DOHH2 (cell line): Measurements from ENCODE around the gene LRRC46.

Source experiments
- EZH2phosphoT487 ChIP-seq: fragments of 200-600 bp; sonication (generic); IDR thresholded peaks from 2 replicates; pipeline ENCODE4 v1.6.1; 2017; ENCODE audit warnings: borderline replicate concordance, mild to moderate bottlenecking, antibody characterized with exemption, low read length, moderate library complexity, mixed read lengths
- TF ChIP-seq, protein P1 (sequence below): fragments of 200-600 bp; sonication (generic); IDR thresholded peaks from one replicate; pipeline ENCODE4 v1.5.1; 2014; ENCODE audit warnings: antibody characterized with exemption, mild to moderate bottlenecking, low read depth, low read length; ENCODE audit not compliant: poor library complexity, severe bottlenecking

DNA sequence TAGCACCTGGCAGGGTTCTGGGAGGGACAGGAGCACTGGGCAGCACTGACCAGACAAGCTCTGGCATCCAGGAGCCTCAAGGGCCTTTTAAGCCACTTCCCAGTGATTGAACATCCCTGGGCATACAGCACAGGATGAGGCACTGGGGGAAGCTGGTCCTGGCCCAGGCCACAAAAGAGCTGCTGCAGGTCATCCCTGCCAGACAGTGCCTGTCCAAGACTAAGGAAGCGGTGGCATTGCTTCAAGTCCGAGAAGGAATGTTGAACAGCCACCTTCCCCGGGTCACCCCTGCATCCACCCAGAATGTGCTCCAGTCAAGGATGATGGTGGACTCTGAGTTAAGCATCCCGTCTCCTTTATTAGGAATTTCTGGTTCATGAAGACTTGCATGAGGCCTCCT, 8.7 kb upstream of the LRRC46 start:
- TF ChIP-seq, protein P1, sequence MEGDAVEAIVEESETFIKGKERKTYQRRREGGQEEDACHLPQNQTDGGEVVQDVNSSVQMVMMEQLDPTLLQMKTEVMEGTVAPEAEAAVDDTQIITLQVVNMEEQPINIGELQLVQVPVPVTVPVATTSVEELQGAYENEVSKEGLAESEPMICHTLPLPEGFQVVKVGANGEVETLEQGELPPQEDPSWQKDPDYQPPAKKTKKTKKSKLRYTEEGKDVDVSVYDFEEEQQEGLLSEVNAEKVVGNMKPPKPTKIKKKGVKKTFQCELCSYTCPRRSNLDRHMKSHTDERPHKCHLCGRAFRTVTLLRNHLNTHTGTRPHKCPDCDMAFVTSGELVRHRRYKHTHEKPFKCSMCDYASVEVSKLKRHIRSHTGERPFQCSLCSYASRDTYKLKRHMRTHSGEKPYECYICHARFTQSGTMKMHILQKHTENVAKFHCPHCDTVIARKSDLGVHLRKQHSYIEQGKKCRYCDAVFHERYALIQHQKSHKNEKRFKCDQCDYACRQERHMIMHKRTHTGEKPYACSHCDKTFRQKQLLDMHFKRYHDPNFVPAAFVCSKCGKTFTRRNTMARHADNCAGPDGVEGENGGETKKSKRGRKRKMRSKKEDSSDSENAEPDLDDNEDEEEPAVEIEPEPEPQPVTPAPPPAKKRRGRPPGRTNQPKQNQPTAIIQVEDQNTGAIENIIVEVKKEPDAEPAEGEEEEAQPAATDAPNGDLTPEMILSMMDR, result no peak
- TF ChIP-seq EZH2phosphoT487, result no peak
